Tibial nerve (tissue), 4 donors: ENCODE measurements around the gene USP26. TPM values are rescaled to one million over a fixed set of nuclear protein-coding genes. Genes with fewer than 3 reads are reported as not detected.

Source experiments
- DNase-seq, 2 donors: peaks; one replicate each; pipeline ENCODE4 v3.0.0-alpha.2; 2019; ENCODE audit warnings: low spot score in 2 of 2
- H3K27ac ChIP-seq, 4 donors: fragments of 200-600 bp; sonication (generic) in 3 of 4; one replicate each; pipeline ENCODE4 v1.5.1; 2017 to 2019; ENCODE audit warnings: mild to moderate bottlenecking in 1 of 4
- H3K27me3 ChIP-seq, 2 donors: fragments of 200-600 bp; sonication (generic) in 1 of 2; one replicate each; pipeline versions ENCODE4 v1.5.1 to v1.6.0; 2017 to 2019
- H3K36me3 ChIP-seq, 3 donors: fragments of 200-600 bp; sonication (generic); one replicate each; pipeline ENCODE4 v1.5.1; 2018 to 2019
- H3K4me1 ChIP-seq, 4 donors: fragments of 200-600 bp; sonication (generic) in 3 of 4; one replicate each; pipeline ENCODE4 v1.5.1; 2017 to 2019
- H3K4me3 ChIP-seq, 4 donors: fragments of 200-600 bp; sonication (generic) in 3 of 4; one replicate each; pipeline ENCODE4 v1.5.1; 2017 to 2019; ENCODE audit warnings: mild to moderate bottlenecking in 1 of 4, moderate library complexity in 1 of 4
- H3K9me3 ChIP-seq, 4 donors: fragments of 200-600 bp; sonication (generic) in 3 of 4; one replicate each; pipeline ENCODE4 v1.5.1; 2017 to 2019
- CTCF ChIP-seq, 5 experiments: fragments of 200-600 bp in 3 of 5; fragments of 450-650 bp in 2 of 5; sonication (generic) in 3 of 5; IDR thresholded peaks; one replicate each; pipeline ENCODE4 v1.5.1; 2016 to 2019; ENCODE audit warnings: antibody characterized with exemption in 5 of 5, mild to moderate bottlenecking in 3 of 5, moderate library complexity in 2 of 5
- EP300 ChIP-seq, 2 donors: sonication (generic); formaldehyde crosslinking; IDR thresholded peaks; one replicate each; pipeline ENCODE4 v1.6.1; 2017; ENCODE audit warnings: antibody characterized with exemption in 2 of 2, mild to moderate bottlenecking in 1 of 2
- POLR2A ChIP-seq, 2 donors: fragments of 450-650 bp; IDR thresholded peaks; one replicate each; pipeline ENCODE4 v1.6.1; 2017; ENCODE audit warnings: antibody characterized with exemption in 2 of 2, mild to moderate bottlenecking in 2 of 2, moderate library complexity in 2 of 2
- WGBS, 2 donors: methylation state at CpG; one replicate each; pipeline ENCODE4 v1.1.5; 2018; 5-methylcytosine and 5-hydroxymethylcytosine counted together
- total RNA-seq, 4 donors: library from RNA; depleted of rRNA; stranded (reverse); fragments of >200 nt; gene quantifications; one replicate each; pipeline ENCODE4 v1.1.0, GENCODE V29; 2016

The USP26 gene
- not detected for total RNA-seq

GRCh38 chrX:133097031-133097430, at the start of gene USP26:
TSS of gene USP26 (minus strand) at chrX:133097109. CDS start at chrX:133028220, 68,889 bp downstream.
- Histone ChIP-seq H3K27me3 (peaks cover 0 to 5% of the 10 kb centered on the region in 2 donors), H3K4me3 (no peak within 1 kb of the TSS), H3K9me3 (no peaks in the 10 kb centered on the region), H3K27ac (no peak within 1 kb of the TSS), H3K36me3 (no peaks in the 10 kb centered on the region), H3K4me1 (no peaks in the 10 kb centered on the region)
- no peak for TF ChIP-seq CTCF (IDR thresholded peaks at IDR 0.05)
- no peak for TF ChIP-seq POLR2A (IDR thresholded peaks at IDR 0.05)
- TF ChIP-seq EP300 (IDR thresholded peaks at IDR 0.05) = no peak
- 94 to 96% methylated on average over 16 of the region's 16 CpGs for WGBS, 2 donors
- no peak for DNase-seq

GRCh38 chrX:133134282-133134681, 37.4 kb upstream of the USP26 start:
- Histone ChIP-seq H3K36me3 (no peaks in the 10 kb centered on the region), H3K4me1 (no peaks in the 10 kb centered on the region), H3K27me3 (no peaks in the 10 kb centered on the region), H3K4me3 (no peak overlapping the region), H3K9me3 (no peaks in the 10 kb centered on the region), H3K27ac (no peak overlapping the region)
- 78 to 93% methylated on average over 4 of the region's 4 CpGs for WGBS, 2 donors
- DNase-seq = no peak
- no peak for TF ChIP-seq CTCF (IDR thresholded peaks at IDR 0.05)
- TF ChIP-seq POLR2A (IDR thresholded peaks at IDR 0.05) = no peak
- no peak for TF ChIP-seq EP300 (IDR thresholded peaks at IDR 0.05)

GRCh38 chrX:133120406-133120805, 23.5 kb upstream of the USP26 start:
- 75 to 81% methylated on average over 5 of the region's 5 CpGs for WGBS, 2 donors
- H3K27me3 ChIP-seq = no peaks in the 10 kb centered on the region
- H3K27ac ChIP-seq = no peak overlapping the region
- no peaks in the 10 kb centered on the region for H3K36me3 ChIP-seq
- TF ChIP-seq POLR2A (IDR thresholded peaks at IDR 0.05) = no peak
- TF ChIP-seq EP300 (IDR thresholded peaks at IDR 0.05) = no peak
- no peak for TF ChIP-seq CTCF (IDR thresholded peaks at IDR 0.05)
- H3K4me3 ChIP-seq = no peak overlapping the region
- H3K9me3 ChIP-seq = no peaks in the 10 kb centered on the region
- no peak for DNase-seq
- no peaks in the 10 kb centered on the region for H3K4me1 ChIP-seq

GRCh38 chrX:133094098-133094731, 2.7 kb downstream of the USP26 start:
- TF ChIP-seq POLR2A (IDR thresholded peaks at IDR 0.05) = no peak
- TF ChIP-seq CTCF (IDR thresholded peaks at IDR 0.05) = no peak
- TF ChIP-seq EP300 (IDR thresholded peaks at IDR 0.05) = no peak
- Histone ChIP-seq H3K27ac (no peak overlapping the region), H3K4me1 (no peaks in the 10 kb centered on the region), H3K27me3 (peaks cover 0 to 5% of the 10 kb centered on the region in 2 donors), H3K4me3 (no peak overlapping the region), H3K36me3 (no peaks in the 10 kb centered on the region), H3K9me3 (no peaks in the 10 kb centered on the region)
- WGBS, 2 donors = 78 to 85% methylated on average over 8 of the region's 8 CpGs
- no peak for DNase-seq

- no peak for DNase-seq
- TF ChIP-seq CTCF (IDR thresholded peaks at IDR 0.05) = no peak
- TF ChIP-seq POLR2A (IDR thresholded peaks at IDR 0.05) = no peak
- no peak for TF ChIP-seq EP300 (IDR thresholded peaks at IDR 0.05)
- no peaks in the 10 kb centered on the region for H3K36me3 ChIP-seq
- no peak overlapping the region for H3K4me3 ChIP-seq
- no peaks in the 10 kb centered on the region for H3K4me1 ChIP-seq
- no peaks in the 10 kb centered on the region for H3K9me3 ChIP-seq
- peaks cover 0 to 5% of the 10 kb centered on the region in 2 donors for H3K27me3 ChIP-seq
- no peak overlapping the region for H3K27ac ChIP-seq
These were observed 6.6 kb downstream of the USP26 start for GRCh38 chrX:133090236-133090809.
